ENCODE results near the gene HOXA1.

GRCh38 chr7:27064661-27065060 is 31.1 kb downstream of the HOXA1 start:
- TF ChIP-seq CTCF (IDR thresholded peaks at IDR 0.05; ENCODE audit: insufficient read depth, low read length) (no peak), REST (IDR thresholded peaks at IDR 0.05; ENCODE audit: insufficient replicate concordance, low read depth) (no peak), POLR2AphosphoS5 (IDR thresholded peaks at IDR 0.05; ENCODE audit: low read depth) (no peak), GABPA (IDR thresholded peaks at IDR 0.05; ENCODE audit: low read depth) (no peak), SPI1 (IDR thresholded peaks at IDR 0.05; ENCODE audit: borderline replicate concordance, low read depth) (no peak)

All from HL-60 (cell line).